NCI-H1092 (cell line): ENCODE measurements around the gene MORF4L2.
"Not testable (repeated sequence)": the region's sequence is repeated elsewhere in the genome, so short reads cannot be mapped to it uniquely, and the experiment has no call there.

Experiments used
- DNase-seq: peaks from one replicate; lab custom pipeline; 2025; lab: John Stamatoyannopoulos, UW

The MORF4L2 gene

GRCh38 chrX:103678199-103678993, 8.1 kb downstream of the MORF4L2 start:
- no peak for DNase-seq

GRCh38 chrX:103674531-103675454, 11.7 kb downstream of the MORF4L2 start:
- no peak for DNase-seq

GRCh38 chrX:103669745-103670144, 16.8 kb downstream of the MORF4L2 start:
- no peak for DNase-seq

GRCh38 chrX:103666202-103667107, 20.0 kb downstream of the MORF4L2 start:
- no peak for DNase-seq

GRCh38 chrX:103663981-103664762, 22.3 kb downstream of the MORF4L2 start:
- DNase-seq = no peak

- not testable (repeated sequence) for DNase-seq
Measured at GRCh38 chrX:103659460-103659859, 27.0 kb downstream of the MORF4L2 start.

GRCh38 chrX:103658681-103659433, 27.6 kb downstream of the MORF4L2 start:
- no peak for DNase-seq

GRCh38 chrX:103657066-103657465, 29.4 kb downstream of the MORF4L2 start:
- not testable (repeated sequence) for DNase-seq

- DNase-seq = no peak
Measured at GRCh38 chrX:103656617-103657016, 29.9 kb downstream of the MORF4L2 start.

GRCh38 chrX:103655230-103656000, 31.1 kb downstream of the MORF4L2 start:
- DNase-seq = not testable (repeated sequence)

GRCh38 chrX:103651151-103651773, 35.2 kb downstream of the MORF4L2 start:
- no peak for DNase-seq

- no peak for DNase-seq
Measured at GRCh38 chrX:103647630-103648029, 38.9 kb downstream of the MORF4L2 start.

GRCh38 chrX:103644125-103644524, 42.4 kb downstream of the MORF4L2 start:
- no peak for DNase-seq

GRCh38 chrX:103640401-103641155, 45.9 kb downstream of the MORF4L2 start:
- DNase-seq = no peak

- not testable (repeated sequence) for DNase-seq
Measured at GRCh38 chrX:103638479-103639346, 47.8 kb downstream of the MORF4L2 start.

GRCh38 chrX:103637604-103638338, 48.7 kb downstream of the MORF4L2 start:
- no peak for DNase-seq

- DNase-seq = no peak
Measured at GRCh38 chrX:103635436-103635835, 51.1 kb downstream of the MORF4L2 start.
